Measurements from ENCODE around the gene KIF26A.

KIF26A gene

DNA sequence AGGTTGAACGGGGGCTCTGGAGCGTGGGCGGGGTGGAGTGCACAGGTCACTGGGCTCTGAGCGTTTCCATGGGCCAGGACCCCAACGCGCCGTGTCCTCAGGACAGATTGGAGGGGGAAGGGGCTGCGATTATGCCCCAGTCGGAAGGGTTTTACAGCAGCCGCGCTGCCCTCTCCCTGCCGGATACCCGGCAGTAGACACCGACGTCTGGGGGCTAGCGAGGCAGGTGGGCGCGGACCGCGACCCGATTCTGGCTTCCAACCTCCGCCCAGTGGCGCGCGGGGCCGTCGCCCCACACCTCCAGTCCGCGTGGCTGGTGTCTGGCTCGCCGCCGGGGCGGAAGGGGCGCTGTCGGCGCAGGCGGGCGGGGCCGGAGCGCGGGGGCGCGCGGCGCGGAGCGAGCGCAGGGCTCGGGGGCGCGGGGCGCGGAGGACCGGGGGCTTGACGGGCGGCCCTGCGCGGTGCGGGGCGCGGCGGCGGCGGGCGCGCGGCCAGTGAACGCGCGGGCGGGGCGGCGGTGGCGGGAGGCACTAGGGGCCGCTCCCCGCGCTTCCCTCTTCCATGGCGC is 2.4 kb upstream of the KIF26A start:
- Histone ChIP-seq H3K9me3 (replicated peaks; ENCODE audit: insufficient read depth, low read length) (no peaks in the 10 kb centered on the region), H3K9me2 (replicated peaks; ENCODE audit: insufficient read depth, low read length) (no peaks in the 10 kb centered on the region), H3K4me2 (ENCODE audit: low read depth, low read length) (no peak overlapping the region), H4K20me1 (ENCODE audit: insufficient read depth, low read length) (no peaks in the 10 kb centered on the region), H3K79me2 (ENCODE audit: low read length) (no peaks in the 10 kb centered on the region), H3K27ac (ENCODE audit: low read length) (no peak overlapping the region), H3K9ac (ENCODE audit: low read length) (no peak overlapping the region), H3F3A (ENCODE audit: insufficient read depth, low read length) (no peaks in the 10 kb centered on the region), H3K4me1 (ENCODE audit: low read length) (no peaks in the 10 kb centered on the region), H3K36me3 (replicated peaks; ENCODE audit: insufficient read depth, low read length) (no peaks in the 10 kb centered on the region), H3K27me3 (replicated peaks; ENCODE audit: insufficient read depth, low read length) (peaks cover 10% of the 10 kb centered on the region), H3K4me3 (ENCODE audit: low read length) (no peak overlapping the region), H2AFZ (ENCODE audit: low read length) (no peak overlapping the region)
- no peak for DNase-seq
- no peak for TF ChIP-seq EZH2 (optimal IDR thresholded peaks at IDR 0.05; ENCODE audit: low read depth, low read length)
- TF ChIP-seq EZH2phosphoT487 (IDR thresholded peaks at IDR 0.05; ENCODE audit: low read length) = no peak
- TF ChIP-seq, protein P1, sequence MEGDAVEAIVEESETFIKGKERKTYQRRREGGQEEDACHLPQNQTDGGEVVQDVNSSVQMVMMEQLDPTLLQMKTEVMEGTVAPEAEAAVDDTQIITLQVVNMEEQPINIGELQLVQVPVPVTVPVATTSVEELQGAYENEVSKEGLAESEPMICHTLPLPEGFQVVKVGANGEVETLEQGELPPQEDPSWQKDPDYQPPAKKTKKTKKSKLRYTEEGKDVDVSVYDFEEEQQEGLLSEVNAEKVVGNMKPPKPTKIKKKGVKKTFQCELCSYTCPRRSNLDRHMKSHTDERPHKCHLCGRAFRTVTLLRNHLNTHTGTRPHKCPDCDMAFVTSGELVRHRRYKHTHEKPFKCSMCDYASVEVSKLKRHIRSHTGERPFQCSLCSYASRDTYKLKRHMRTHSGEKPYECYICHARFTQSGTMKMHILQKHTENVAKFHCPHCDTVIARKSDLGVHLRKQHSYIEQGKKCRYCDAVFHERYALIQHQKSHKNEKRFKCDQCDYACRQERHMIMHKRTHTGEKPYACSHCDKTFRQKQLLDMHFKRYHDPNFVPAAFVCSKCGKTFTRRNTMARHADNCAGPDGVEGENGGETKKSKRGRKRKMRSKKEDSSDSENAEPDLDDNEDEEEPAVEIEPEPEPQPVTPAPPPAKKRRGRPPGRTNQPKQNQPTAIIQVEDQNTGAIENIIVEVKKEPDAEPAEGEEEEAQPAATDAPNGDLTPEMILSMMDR (IDR thresholded peaks at IDR 0.05; ENCODE audit: low read length) = no peak

GRCh38 chr14:104136472-104137296 is 1.7 kb upstream of the KIF26A start:
- no peaks in the 10 kb centered on the region for H4K20me1 ChIP-seq (ENCODE audit: insufficient read depth, low read length)
- no peaks in the 10 kb centered on the region for H3F3A ChIP-seq (ENCODE audit: insufficient read depth, low read length)
- no peak overlapping the region for H3K9ac ChIP-seq (ENCODE audit: low read length)
- H3K9me3 ChIP-seq (replicated peaks; ENCODE audit: insufficient read depth, low read length) = no peaks in the 10 kb centered on the region
- H3K4me1 ChIP-seq (ENCODE audit: low read length) = no peaks in the 10 kb centered on the region
- no peak overlapping the region for H2AFZ ChIP-seq (ENCODE audit: low read length)
- H3K79me2 ChIP-seq (ENCODE audit: low read length) = no peaks in the 10 kb centered on the region
- no peak overlapping the region for H3K27ac ChIP-seq (ENCODE audit: low read length)
- TF ChIP-seq, protein P1 (IDR thresholded peaks at IDR 0.05; ENCODE audit: low read length) = no peak
- no peak for TF ChIP-seq EZH2phosphoT487 (IDR thresholded peaks at IDR 0.05; ENCODE audit: low read length)
- TF ChIP-seq EZH2 (optimal IDR thresholded peaks at IDR 0.05; ENCODE audit: low read depth, low read length) = no peak
- H3K4me3 ChIP-seq (ENCODE audit: low read length) = no peak overlapping the region
- no peaks in the 10 kb centered on the region for H3K36me3 ChIP-seq (replicated peaks; ENCODE audit: insufficient read depth, low read length)
- no peak for DNase-seq
- H3K9me2 ChIP-seq (replicated peaks; ENCODE audit: insufficient read depth, low read length) = no peaks in the 10 kb centered on the region
- peaks cover 10% of the 10 kb centered on the region for H3K27me3 ChIP-seq (replicated peaks; ENCODE audit: insufficient read depth, low read length)
- H3K4me2 ChIP-seq (ENCODE audit: low read depth, low read length) = no peak overlapping the region

- H3F3A ChIP-seq (ENCODE audit: insufficient read depth, low read length) = no peaks in the 10 kb centered on the region
- no peak overlapping the region for H3K9ac ChIP-seq (ENCODE audit: low read length)
- no peaks in the 10 kb centered on the region for H3K79me2 ChIP-seq (ENCODE audit: low read length)
- H2AFZ ChIP-seq (ENCODE audit: low read length) = no peak overlapping the region
- H3K27ac ChIP-seq (ENCODE audit: low read length) = no peak overlapping the region
- TF ChIP-seq EZH2phosphoT487 (IDR thresholded peaks at IDR 0.05; ENCODE audit: low read length) = no peak
- TF ChIP-seq EZH2 (optimal IDR thresholded peaks at IDR 0.05; ENCODE audit: low read depth, low read length) = no peak
- TF ChIP-seq, protein P1 (IDR thresholded peaks at IDR 0.05; ENCODE audit: low read length) = peak; percentile 47
- no peaks in the 10 kb centered on the region for H3K36me3 ChIP-seq (replicated peaks; ENCODE audit: insufficient read depth, low read length)
- H3K9me3 ChIP-seq (replicated peaks; ENCODE audit: insufficient read depth, low read length) = no peaks in the 10 kb centered on the region
- peaks cover 10% of the 10 kb centered on the region for H3K27me3 ChIP-seq (replicated peaks; ENCODE audit: insufficient read depth, low read length)
- DNase-seq = peak; percentile 19
- H4K20me1 ChIP-seq (ENCODE audit: insufficient read depth, low read length) = no peaks in the 10 kb centered on the region
- H3K4me3 ChIP-seq (ENCODE audit: low read length) = no peak overlapping the region
- peak overlapping the region; percentile 12; the same call in 1 of the 2 replicates for H3K4me2 ChIP-seq (ENCODE audit: low read depth, low read length)
- no peaks in the 10 kb centered on the region for H3K4me1 ChIP-seq (ENCODE audit: low read length)
- H3K9me2 ChIP-seq (replicated peaks; ENCODE audit: insufficient read depth, low read length) = no peaks in the 10 kb centered on the region
These were observed 890 bp upstream of the KIF26A start for GRCh38 chr14:104137297-104138097.
